Measurements from ENCODE around the gene HINT3.
"Not testable (repeated sequence)": the region's sequence is repeated elsewhere in the genome, so short reads cannot be mapped to it uniquely, and the experiment has no call there.

HINT3 gene

DNA sequence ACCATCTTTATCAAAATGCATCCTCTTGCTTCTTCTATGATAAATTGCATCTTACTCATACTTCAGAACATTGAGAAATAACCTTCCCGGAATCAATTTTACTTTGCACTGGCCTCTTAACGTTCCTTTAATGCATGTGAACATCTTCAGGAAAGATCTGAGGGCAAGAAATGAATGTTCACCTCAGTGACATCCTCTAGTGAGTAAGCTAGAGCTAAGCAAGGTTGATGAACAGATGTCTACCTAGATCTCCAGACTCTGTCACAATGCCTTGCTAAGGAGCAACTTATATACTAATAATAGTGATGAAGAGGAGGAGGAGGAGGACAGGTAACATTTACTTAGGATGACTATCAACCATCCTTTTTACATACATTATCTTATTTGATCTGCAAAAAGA is 16.8 kb upstream of the HINT3 start:
- DNase-seq (ENCODE audit: low read depth): no peak

DNA sequence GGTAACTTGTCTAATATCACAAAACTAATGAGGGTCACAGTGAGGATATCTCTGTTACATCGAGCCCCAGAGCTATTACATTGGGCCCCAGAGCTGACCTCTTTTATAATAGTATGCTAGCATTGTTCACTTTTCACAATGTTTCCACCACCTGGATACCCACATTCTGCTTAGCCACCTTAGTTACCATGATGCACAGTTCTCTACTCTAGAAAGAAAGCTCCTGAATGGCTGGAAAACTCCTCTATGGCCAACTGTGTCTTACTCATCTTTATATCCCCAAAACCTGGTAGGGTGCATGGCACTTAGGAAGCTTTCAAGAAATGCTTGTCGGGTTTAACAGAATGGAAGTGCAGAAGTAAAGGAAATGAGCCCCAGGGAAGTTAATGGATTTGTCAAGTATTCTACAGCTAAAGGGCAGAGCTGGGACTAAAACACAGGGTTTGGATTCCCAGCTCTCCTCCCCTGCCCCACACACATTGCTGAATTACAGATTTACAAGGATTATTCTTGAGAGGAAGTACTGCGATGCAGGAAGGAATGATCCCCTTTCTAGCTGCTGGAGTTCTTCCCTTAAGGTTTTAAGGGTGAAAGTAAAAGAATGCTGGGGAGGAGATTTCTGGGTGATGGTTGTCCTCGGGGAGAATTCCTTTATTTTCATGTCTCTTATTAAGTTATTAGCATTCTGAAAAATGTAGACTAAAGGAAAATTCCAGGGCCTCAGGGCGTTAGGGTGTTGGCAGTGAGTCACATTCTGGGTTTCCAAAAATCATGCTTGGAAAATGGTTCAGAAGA is 16.1 kb upstream of the HINT3 start:
- no peak for DNase-seq (ENCODE audit: low read depth)

DNA sequence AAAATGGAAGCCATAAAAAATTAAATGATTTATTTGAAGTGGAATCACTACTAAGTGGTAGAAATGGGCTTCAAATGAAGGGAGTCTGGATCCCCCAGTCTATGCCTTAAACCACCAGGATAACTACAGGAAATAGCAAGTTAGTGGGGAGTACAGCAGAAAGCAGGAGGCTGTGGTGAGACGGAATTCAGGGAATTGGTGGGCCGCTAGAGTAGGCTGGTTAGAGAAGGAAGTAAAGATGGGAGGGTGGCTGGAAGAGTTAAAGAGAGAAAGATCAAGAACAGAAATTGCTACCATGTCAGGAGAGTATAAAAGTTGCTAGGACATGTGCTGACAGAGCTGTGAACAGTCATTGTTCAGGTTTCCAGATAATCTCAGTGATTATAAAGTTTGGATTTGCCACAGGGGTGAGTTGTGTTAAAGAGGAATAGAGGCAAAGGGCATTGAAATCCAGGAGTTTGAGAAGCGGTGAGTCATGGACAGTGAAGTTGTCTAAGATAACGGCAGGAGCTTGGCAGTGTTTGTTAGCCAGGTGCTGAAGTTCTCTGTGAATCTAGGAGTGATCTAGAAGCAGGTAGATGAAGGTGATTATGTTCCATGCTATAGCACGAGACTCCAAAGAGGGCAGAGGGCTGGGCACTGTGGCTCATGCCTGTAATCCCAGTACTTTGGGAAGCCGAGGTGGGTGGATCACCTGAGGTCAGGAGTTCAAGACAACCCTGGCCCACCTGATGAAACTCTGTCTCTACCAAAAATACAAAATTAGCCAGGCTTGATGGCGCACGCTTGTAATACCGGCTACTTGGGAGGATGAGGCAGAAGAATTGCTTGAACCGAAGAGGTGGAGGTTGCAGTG is 13.7 kb upstream of the HINT3 start:
- DNase-seq (ENCODE audit: low read depth): no peak

DNA sequence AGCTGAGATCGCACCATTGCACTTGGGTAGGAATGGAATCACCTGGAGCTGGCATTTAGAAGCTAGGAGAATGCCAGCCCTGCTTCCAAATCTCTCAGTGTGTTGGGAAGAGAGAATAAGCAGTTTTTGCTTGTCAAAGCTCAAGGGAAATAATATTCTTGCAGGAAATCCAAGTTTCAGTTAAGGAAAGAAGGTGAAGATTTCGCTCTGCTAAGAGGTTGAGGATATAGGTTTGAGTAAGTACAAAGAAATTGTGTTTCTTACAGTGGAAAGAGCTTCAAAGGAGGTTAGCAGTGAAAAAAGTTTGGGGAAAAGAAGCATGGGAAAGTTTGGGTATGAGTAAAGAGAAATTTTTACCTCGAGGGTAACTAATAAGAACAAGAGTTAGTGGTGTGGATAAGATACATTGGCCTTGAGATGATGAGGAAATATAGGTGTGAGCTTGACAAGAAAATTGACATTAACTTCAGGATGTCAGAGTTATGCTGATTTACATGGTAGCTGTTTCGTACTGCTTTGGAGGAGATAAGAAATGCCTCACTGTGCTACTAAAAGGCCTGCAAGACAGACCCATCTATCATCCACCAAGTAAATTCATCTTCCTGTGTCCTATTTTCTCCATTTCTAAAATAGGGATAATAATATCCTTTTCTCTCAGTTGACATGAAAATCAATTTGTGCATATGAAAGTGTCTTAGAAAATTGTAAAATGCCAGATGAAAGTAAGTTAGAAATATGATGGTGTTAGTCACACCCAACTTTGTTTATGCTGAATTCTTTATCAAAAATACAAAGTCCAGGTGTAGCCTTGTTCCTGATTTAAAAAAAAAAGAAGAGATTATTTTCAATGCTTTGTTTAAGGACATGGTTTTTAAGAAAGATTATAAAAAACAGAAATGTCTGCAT is 12.8 kb upstream of the HINT3 start:
- DNase-seq (ENCODE audit: low read depth): no peak

DNA sequence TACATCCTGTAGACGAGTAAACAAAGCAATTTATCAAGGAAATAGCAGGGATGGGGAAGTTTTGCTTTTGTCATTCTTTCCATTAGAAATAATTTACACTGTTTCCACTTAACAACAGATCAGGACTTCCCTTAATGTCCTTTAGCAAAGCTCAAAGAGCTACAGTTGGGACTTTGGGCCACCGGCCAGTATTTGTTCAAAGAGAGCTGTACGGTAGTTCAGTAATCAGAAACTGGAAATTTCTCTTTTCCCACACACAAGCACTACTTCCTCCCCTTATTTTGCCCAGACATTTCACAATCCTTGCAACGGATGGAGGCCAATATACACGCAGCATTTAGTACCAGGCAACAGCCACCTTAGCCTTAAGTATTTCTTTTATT is 12.1 kb upstream of the HINT3 start:
- DNase-seq (ENCODE audit: low read depth): no peak

DNA sequence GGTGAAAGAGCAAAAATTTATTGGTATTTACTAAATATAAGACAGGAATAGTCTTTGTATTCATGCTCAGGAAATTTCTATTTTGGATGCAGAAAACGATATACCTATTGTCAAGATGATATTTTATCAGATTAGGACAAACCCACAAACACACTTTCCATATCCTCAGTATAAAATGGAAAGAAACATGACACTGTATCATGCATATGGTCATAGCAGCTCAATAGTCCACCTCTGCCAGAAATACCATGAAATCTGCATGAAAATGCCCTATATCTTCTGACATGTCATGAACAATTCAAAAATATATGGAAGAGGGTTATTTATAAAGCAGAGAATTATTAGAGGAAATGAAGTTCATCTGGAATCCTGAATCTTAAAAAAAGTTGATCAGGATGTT is 11.7 kb upstream of the HINT3 start:
- DNase-seq (ENCODE audit: low read depth): no peak

DNA sequence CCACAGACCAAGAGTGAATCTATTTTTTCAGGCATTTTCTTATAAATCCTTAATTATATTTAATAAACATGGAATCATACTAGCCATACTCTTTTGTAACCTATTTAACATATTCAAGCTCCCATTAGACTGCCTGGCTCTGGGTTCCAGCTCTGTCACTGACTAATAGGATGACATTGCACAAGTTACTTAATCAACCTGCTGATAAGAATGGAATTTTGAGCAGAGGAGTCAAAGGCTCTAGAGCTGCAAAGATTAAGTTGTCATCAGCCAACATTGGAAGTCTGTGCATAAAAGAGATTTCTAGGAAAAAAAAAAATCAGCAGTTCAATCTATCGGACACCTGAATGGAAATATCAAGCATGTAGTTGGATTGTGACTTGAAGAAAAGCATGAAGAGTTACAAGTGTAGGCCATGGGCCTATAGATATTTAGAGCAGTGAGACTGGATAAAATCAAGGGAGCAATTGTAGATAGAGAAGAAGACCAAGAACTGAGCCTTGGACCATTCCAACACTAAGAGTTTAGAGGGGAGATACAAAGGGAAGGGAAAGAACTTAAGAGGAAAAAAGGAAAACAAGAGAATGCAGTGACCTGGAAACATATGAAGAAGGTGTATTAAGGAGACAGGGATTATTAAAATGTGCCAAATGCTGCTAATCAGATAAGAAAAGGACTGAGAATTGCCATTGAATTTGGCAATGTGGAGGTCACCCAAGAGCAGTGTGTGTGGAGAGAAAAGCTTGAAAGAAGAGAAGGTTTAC is 11.0 kb upstream of the HINT3 start:
- DNase-seq (ENCODE audit: low read depth): no peak

DNA sequence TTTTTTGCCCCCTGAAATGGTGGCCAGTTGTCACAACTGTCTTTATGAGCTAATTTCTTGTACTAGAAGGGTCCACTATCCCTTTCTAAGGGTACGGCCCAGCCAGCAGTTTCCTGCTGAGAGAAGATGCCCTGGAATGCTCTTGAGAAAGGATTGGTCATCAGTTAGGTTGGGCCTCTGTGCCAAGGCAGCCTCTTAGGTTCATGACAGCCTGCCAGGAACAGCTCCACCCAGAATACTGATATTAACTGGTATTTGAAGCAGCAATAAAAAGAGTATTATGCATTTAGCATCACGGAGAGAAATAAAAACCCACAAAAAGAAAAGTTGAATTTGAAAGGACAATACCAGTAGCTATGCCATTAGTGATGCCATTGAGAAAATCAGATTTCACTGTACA is 9.0 kb upstream of the HINT3 start:
- DNase-seq (ENCODE audit: low read depth): no peak

DNA sequence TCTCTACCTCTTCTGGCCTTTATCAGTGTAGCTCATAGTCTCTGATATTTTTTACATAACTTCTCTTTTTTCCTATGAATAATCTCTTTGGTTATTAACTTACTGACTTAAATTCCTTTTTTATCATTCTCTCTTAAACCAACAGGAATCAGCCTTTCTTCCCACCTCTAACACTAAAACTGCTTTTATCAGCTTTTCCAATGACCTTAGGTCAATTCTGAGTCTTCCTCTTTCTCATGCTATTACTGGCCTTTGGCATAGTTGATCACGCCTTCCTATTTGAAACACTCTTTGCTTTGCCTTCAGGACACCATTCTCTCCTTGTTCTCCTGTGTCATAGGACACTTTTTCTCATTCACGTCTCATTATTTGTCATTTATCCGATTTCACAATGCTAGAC is 8.1 kb upstream of the HINT3 start:
- no peak for DNase-seq (ENCODE audit: low read depth)

DNA sequence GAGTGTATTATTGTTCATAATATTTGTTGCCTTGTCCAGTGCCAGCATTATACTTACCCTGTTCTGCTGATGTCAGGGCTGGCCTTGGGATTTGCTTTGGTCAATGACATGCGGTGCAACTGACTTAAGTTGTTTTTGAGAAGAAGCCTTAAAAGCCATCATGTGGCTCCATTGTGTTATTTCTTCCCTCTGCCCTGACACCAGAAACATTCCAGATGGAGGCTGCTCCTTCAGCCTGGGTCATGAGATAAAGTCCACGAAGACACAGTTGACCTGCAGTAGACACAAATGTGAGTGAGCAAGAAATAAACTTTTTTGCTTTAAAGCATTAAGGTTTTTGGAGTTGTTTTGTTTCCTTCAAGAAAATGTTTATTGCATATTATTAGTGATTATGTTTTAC is 7.5 kb upstream of the HINT3 start:
- no peak for DNase-seq (ENCODE audit: low read depth)

DNA sequence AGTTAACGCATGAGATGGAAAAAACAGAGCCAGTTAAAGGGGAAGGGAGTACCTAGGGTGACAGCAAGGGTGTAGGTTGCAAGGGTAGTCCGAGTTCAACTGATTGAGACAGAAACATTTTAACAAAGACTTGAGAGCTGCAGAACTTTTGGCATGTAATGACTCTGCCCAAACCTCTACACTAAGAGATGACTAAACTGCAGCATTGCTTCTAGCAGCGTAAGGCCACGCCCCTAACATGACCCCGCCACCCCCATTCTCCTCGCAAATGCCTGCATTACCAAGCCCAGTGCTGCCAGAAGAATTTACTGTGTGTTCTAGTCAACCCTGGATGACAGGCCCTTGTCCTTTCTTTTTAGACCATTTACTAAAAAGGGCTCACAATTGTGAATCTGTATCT is 6.3 kb upstream of the HINT3 start:
- DNase-seq (ENCODE audit: low read depth): no peak

DNA sequence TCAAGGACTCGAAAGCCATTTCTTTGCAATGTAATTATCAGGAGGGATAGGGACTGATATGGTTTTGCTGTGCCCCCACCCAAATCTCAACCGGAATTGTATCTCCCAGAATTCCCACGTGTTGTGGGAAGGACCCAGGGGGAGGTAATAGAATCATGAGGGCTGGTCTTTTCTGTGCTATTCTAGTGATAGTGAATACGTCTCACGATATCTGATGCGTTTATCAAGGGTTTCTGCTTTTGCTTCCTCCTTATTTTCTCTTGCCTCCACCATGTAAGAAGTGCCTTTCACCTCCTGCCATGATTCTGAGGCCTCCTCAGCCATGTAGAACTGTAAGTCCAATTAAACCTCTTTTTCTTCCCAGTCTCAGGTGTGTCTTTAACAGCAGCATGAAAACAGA is 5.9 kb upstream of the HINT3 start:
- not testable (repeated sequence) for DNase-seq (ENCODE audit: low read depth)

DNA sequence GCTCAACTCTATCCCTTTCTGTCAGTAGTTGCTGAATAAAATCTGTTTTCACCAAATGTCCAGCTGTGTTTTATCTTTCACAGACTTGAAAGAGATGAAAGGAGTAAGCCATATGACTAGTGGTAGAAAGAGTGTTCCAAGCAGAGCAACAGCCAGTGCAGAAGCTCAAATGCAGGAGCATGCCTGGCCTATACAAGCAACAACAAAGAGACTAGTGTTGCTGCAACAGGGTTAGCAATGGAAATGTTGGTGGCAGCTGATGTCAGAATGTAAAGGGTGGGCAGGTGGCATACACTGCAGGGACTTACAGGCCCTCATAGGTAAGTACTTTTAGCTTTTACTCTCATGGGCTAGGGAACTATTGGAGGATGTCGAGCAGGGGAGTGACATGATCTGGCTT is 5.2 kb upstream of the HINT3 start:
- no peak for DNase-seq (ENCODE audit: low read depth)

DNA sequence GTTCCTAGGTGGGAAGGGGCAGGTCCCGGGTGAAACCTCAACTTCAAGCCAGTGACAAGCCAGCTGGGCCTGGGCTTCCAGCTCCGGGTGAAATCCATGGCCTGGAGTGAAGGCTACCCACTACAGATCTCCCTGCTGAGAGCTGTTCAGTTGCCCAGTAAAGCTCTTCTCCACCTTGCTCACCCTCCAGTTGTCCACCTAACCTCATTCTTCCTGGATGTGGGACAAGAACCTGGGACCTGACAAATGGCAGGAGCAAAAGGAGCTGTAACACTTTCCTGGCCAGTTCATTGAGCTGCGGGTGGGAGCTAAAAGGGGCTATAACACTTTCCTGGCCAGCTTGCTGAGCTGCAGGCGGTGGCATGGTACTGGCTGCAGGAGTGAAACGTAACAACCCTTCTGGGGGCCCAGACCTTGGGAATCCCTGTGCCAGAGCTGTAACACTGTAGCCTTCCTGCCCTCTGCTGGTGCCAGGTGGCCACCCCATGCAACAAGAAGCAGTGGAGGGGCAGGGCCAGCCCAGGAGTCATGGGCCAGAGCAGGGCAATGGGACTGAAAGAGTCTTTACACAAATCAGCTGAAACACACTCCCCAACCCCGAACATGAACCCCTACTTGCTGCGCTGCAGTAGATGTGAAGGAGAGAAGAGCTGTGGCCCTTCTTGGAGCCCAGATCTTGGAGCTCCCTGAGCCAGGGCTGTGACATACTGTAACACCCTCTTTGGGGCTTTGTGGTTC is 3.6 kb upstream of the HINT3 start:
- peak; percentile 19 for DNase-seq (ENCODE audit: low read depth)

DNA sequence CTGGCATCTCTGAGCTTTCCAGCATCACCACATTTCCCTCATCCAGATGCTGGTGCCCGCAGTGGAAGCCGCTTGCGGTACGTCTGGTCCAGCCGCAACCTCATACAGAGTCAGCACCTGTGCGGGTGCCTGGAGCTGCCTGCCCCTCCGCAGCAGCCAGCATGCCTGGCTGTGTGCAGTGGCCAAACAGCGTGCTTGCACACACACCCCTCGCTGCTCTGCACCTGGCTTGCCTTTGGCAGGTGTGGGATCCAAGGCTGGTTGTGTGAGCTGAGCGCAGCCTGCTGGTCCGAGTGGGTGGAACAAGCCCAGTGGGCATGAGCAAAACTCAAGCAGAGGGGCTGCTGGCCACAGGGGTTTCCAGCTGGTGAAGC is 3.1 kb upstream of the HINT3 start:
- DNase-seq (ENCODE audit: low read depth): no peak

DNA sequence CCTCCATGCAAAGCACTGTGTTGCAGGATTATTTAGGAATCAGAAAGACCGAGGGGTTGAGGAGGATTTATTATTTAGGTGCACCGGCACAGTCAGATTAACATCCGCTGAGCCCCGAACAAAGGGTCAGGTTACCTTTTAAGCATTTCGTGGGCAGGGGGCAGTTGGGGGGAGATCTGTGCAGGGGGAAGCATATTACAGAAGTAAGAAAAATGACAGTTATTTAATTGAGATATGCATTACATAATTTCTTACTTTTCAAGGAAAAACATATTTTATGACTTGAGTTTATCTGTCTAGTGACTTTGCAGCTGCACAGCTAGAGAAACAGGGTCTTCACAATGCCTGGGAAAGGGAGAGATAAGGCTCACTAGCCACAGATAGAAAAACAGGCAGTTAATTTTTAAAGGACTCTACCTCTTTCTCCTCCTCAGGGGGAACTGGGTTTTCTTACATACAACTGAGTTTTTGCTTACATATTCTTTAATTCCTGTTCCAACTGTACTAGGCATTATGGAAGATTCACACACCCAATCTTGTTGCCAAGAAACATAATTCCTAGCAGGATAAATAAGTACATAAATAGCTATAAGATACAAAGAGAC is 1.7 kb upstream of the HINT3 start:
- DNase-seq (ENCODE audit: low read depth): no peak

DNA sequence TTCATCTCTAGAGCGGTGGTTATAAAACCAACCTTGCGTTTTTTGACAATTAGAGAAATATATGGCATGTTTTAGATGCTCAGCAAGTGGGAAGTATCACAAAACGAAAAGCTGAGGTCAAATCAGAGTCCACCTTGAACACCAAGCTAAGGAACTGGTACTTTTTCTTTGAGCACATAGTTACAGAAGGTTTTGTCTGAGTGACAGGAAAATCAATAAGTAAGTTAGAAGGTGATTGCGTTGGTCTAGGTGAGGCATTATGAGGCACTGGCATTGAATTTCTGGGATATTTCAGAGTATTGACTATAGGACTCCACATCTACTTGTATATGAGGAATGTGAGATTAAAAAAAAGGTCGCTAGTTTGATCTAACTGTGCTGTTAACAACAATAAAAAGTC is 597 bp upstream of the HINT3 start:
- DNase-seq (ENCODE audit: low read depth): no peak

DNA sequence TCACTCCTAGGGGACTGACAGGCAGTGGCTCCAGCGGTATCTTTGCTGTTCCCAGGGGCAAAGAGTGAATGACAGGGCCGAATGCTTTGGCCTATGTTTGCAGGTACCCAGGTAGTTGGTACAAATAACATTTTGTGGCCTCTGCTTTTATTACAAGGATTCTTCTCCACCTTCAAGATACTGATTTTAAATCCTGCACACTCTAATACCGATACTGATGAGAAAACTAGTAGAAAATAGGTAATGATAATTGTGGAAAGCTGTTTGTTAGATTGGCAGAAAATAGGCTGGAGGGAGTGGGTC is 772 bp downstream of the HINT3 start:
- DNase-seq (ENCODE audit: low read depth): no peak

DNA sequence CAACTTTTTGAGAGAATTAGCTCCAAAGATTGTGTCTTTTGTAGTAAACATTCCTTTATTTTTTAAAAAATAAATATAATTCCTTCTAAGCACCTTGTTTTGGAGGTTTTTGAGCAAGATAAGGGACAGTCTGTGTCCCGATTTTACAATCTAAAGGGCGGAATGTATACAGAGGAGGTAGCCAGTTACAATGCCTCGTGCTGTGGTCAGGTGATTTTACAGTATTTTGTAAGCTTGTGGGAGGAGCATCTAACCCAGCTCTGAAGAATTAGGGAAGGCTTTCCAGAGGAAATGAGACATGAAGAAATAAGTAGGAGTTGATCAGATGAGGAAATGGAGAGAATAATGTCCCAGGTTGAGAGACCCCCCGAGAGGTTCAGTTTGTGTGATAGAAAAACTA is 1.3 kb downstream of the HINT3 start:
- DNase-seq (ENCODE audit: low read depth): no peak

DNA sequence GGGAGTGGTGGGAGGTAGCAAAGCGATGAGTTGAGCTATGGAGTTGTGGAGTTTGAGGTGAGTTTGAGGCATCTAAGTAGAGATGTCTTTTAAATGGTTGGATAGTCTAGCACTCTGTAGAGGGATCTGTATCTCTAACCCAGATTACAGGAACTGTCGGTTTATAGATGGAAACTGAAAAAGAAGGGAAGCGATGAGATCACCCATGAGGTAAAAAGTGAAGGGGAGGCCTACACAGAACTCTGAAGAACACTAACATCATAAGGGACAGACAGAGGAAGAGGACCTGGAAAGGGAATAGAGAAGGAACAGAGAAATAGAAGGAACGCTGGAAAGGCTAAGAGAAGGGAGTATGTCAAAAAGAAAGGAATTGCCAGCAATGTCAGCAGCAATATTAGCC is 2.5 kb downstream of the HINT3 start:
- DNase-seq (ENCODE audit: low read depth): no peak

DNA sequence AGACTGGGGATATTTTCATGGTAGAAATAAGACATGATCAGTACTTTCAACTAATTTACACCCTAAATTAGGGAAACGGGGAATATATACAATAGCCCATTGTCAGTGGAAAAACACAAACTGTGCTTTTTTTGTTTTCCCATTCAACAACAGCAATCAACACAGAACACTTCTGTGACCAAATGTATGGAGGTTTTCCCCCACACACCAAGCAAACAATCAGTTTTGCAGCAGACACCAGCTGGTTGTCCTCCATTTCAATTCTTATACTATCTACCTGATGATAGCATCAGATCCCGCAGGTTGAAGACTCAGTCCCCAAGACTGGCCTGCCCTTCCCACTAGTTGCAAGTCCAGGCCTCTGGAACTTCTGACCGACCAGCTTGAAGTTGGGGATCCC is 4.5 kb downstream of the HINT3 start:
- DNase-seq (ENCODE audit: low read depth): no peak

All from activated T-cell treated with anti-CD3 and anti-CD28 coated beads for 48 hours (primary cell).